Peyer's patch (tissue), 4 donors: ENCODE measurements around the gene TMEM127.

Experiments
- POLR2A ChIP-seq, 2 donors: fragments of 450-650 bp; IDR thresholded peaks; one replicate each; pipeline ENCODE4 v1.5.1; 2017; ENCODE audit warnings: antibody characterized with exemption in 2 of 2, mild to moderate bottlenecking in 2 of 2, moderate library complexity in 2 of 2
- TF ChIP-seq, protein P1 (sequence below), 6 experiments: fragments of 450-650 bp in 4 of 6; fragments of 200-600 bp in 2 of 6; sonication (generic) in 1 of 6; IDR thresholded peaks; one replicate each; pipeline ENCODE4 v1.5.1; 2017 to 2019; ENCODE audit warnings: antibody characterized with exemption in 6 of 6, mild to moderate bottlenecking in 3 of 6, moderate library complexity in 1 of 6

DNA sequence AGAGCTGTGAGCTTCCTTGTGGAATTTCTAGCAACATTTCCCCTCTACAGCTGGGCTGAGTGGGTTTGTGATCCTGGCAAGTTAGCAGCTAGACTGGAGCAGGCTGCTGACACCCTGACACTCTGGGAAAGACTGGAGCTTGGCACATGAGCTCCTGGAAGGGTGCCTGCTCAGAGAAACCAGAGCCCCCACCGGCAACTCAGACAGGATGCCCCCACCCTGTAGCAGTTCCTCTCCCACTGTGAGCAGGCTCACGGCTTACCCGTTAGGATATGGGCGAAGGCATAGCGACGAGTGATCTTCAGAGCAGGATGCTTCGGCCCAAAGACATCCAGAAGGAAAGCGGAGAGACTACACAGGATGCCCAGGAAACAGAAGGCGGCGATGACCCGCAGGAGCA is 11.2 kb downstream of the TMEM127 start:
- TF ChIP-seq POLR2A (IDR thresholded peaks at IDR 0.05): no peak
- TF ChIP-seq, protein P1, sequence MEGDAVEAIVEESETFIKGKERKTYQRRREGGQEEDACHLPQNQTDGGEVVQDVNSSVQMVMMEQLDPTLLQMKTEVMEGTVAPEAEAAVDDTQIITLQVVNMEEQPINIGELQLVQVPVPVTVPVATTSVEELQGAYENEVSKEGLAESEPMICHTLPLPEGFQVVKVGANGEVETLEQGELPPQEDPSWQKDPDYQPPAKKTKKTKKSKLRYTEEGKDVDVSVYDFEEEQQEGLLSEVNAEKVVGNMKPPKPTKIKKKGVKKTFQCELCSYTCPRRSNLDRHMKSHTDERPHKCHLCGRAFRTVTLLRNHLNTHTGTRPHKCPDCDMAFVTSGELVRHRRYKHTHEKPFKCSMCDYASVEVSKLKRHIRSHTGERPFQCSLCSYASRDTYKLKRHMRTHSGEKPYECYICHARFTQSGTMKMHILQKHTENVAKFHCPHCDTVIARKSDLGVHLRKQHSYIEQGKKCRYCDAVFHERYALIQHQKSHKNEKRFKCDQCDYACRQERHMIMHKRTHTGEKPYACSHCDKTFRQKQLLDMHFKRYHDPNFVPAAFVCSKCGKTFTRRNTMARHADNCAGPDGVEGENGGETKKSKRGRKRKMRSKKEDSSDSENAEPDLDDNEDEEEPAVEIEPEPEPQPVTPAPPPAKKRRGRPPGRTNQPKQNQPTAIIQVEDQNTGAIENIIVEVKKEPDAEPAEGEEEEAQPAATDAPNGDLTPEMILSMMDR (IDR thresholded peaks at IDR 0.05): no peak
